ENCODE results near the gene SFXN4. TPM values are rescaled to one million over a fixed set of nuclear protein-coding genes. Genes with fewer than 3 reads are reported as not detected.

The SFXN4 gene
- total and polyA plus RNA-seq, 2 of the 13 experiments (the other 11 are each of a cell fraction or from before 2014, with no cell fraction given): 47.7 to 64.9 TPM

GRCh38 chr10:119207366-119207666 lies 41.8 kb upstream of the SFXN4 start, which contains the start of gene GRK5 (continued):
- no peak for TF ChIP-seq CSRNP1 (CRISPR knock-in tag; IDR thresholded peaks at IDR 0.05)
- TF ChIP-seq BATF2 (CRISPR knock-in tag; IDR thresholded peaks at IDR 0.05): no peak
- TF ChIP-seq FOSL1 (CRISPR knock-in tag; IDR thresholded peaks at IDR 0.05; ENCODE audit: borderline replicate concordance): no peak
- TF ChIP-seq ZSCAN20 (CRISPR knock-in tag; IDR thresholded peaks at IDR 0.05; ENCODE audit: borderline replicate concordance): no peak; the same call in 1 of the 2 replicates
- TF ChIP-seq ARHGAP35 (CRISPR knock-in tag; IDR thresholded peaks at IDR 0.05; ENCODE audit: borderline replicate concordance): no peak
- no peak for TF ChIP-seq ZFP90 (CRISPR knock-in tag; IDR thresholded peaks at IDR 0.05; ENCODE audit: borderline replicate concordance)
- TF ChIP-seq GZF1 (CRISPR knock-in tag; IDR thresholded peaks at IDR 0.05): no peak
- no peak for TF ChIP-seq FOXA1 (IDR thresholded peaks at IDR 0.05)
- no peak for TF ChIP-seq FOXA1 (CRISPR knock-in tag; IDR thresholded peaks at IDR 0.05)
- TF ChIP-seq DNMT3B (CRISPR knock-in tag; conservative IDR thresholded peaks at IDR 0.05): no peak
- TF ChIP-seq YEATS4 (CRISPR knock-in tag; IDR thresholded peaks at IDR 0.05; ENCODE audit: borderline replicate concordance): peak; percentile 12; the same call in 1 of the 2 replicates
- TF ChIP-seq SNAPC4 (CRISPR knock-in tag; IDR thresholded peaks at IDR 0.05): no peak
- no peak for TF ChIP-seq SOX6 (IDR thresholded peaks at IDR 0.05)
- 0 out of 2 replicates have a peak, but pooled peaks have one; percentile 11 for TF ChIP-seq SOX6 (CRISPR knock-in tag; IDR thresholded peaks at IDR 0.05)
- no peak for TF ChIP-seq ZFP36L1 (CRISPR knock-in tag; IDR thresholded peaks at IDR 0.05)
- no peak for TF ChIP-seq RAD21 (CRISPR knock-in tag; IDR thresholded peaks at IDR 0.05)
- no peak for TF ChIP-seq MAX (IDR thresholded peaks at IDR 0.05)
- TF ChIP-seq FOXO4 (CRISPR knock-in tag; conservative IDR thresholded peaks at IDR 0.05): no peak
- no peak for TF ChIP-seq ZBTB20 (CRISPR knock-in tag; IDR thresholded peaks at IDR 0.05; ENCODE audit: borderline replicate concordance, low read depth)
- no peak for TF ChIP-seq ZNF7 (CRISPR knock-in tag; IDR thresholded peaks at IDR 0.05)
- TF ChIP-seq ZNF569 (CRISPR knock-in tag; IDR thresholded peaks at IDR 0.05; ENCODE audit: borderline replicate concordance): no peak
- no peak for TF ChIP-seq LBX2 (CRISPR knock-in tag; IDR thresholded peaks at IDR 0.05; ENCODE audit: borderline replicate concordance)
- TF ChIP-seq NR1H2 (CRISPR knock-in tag; IDR thresholded peaks at IDR 0.05; ENCODE audit: borderline replicate concordance, low read depth): no peak
